ENCODE measurements around the gene LYZ.

Gene LYZ

DNA sequence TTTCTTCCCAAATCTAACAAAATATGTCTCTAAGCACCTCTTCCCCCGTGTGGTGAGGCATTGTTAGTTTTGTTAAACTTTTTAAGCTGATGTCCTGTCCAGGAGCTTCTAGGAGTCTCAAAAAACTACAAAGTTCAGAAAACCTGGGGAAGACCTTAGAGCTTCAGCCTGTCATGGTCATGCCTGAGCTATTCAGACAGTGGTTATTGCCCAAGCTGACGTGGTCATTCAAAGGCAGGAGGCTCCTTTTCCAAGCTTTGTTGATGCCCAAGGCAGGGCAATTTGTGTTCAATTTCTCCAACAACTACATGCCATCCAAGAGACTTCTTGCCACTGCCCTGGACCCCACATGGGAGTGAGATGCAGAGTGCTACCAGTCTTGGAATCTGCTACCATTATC, 5.8 kb upstream of the LYZ start:
- no peak for TF ChIP-seq CTCF (IDR thresholded peaks at IDR 0.05)

DNA sequence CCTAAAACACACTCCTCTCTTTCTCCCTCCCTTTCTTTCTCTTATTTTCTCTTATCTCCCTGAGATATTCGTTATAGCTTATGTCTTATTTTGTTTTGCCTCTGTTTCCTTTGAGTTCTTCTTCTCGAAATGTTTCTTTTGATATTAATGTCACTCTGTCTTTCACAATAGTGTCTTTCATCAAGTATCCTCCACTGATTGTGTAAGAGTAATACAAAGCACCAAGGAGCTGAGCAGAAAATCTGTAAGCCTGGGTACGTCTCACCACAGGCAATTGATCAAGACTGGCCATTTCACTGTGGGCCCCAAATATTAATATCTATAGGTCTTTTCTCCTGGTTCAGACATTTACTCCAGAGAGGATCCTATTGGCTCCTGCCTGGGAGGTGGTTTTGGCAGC, 4.8 kb upstream of the LYZ start:
- no peak for TF ChIP-seq CTCF (IDR thresholded peaks at IDR 0.05)

- TF ChIP-seq CTCF (IDR thresholded peaks at IDR 0.05), result no peak
Observed at GRCh38 chr12:69343885-69344612, 4.1 kb upstream of the LYZ start.

GRCh38 chr12:69345077-69345476, 3.1 kb upstream of the LYZ start:
- no peak for TF ChIP-seq CTCF (IDR thresholded peaks at IDR 0.05)

DNA sequence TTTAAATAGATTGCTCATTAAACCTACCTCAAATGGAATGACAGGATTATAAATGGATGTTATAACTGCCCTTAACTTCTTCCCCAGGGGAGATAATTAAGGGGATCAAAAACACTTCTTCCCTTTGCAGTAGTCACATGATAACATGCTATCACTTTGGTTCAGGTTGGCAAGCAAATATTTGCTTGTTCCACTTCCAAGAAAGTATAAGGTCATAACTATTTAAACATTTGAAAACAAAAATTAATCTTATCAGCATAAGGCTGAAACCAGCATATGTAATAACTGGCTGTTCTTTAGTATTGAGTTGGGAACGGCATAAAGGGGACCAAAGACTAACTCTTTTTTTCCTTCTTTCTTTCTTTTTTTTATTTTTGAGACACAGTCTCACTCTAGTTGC, 2.4 kb upstream of the LYZ start:
- no peak for TF ChIP-seq CTCF (IDR thresholded peaks at IDR 0.05)

DNA sequence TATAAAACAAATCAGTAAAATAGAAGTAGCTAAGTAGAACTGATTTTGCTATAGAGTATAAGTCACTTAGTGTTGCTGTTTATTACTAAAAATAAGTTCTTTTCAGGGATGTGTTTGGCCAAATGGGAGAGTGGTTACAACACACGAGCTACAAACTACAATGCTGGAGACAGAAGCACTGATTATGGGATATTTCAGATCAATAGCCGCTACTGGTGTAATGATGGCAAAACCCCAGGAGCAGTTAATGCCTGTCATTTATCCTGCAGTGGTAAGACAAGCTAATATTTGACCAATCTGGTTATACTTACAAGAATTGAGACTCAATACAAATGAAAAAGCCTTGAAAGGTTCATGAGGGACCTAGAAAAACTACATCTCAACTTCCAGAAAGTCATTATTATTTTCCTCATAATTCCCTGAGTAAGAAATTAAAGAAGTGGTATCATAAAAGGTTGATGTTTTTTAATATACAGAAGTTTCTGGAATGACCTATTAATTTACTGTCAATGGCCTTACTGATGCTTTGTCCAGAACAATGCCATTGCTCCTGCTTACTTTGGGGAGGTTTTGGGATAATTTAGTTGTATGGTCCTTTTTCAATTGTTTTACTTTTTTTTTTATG, 1.9 kb downstream of the LYZ start:
- TF ChIP-seq CTCF (IDR thresholded peaks at IDR 0.05), result no peak

- TF ChIP-seq CTCF (IDR thresholded peaks at IDR 0.05), result no peak
Observed at GRCh38 chr12:69350777-69351176, 2.6 kb downstream of the LYZ start.

Measured in LNCAP (cell line).